PC-3 (cell line): ENCODE results near the gene CYP11A1. TPM values are rescaled to one million over a fixed set of nuclear protein-coding genes. Genes with fewer than 3 reads are reported as not detected.

Experiments used
- ATAC-seq: fragments of 200-7000 bp; cut with Tn5 transposase; 2 replicates; pipeline ENCODE4 v1.9.1; 2020; ENCODE audit warnings: mild to moderate bottlenecking, moderate library complexity
- BruUV-seq: library from RNA; stranded (reverse); fragments of 400-500 nt; replicated peaks from 2 replicates; lab custom pipeline; 2021; lab: Mats Ljungman, UMichigan
- CTCF ChIA-PET: fragments of 300-600 bp; sonication (Branson Sonifier 250); formaldehyde crosslinking; loops from one replicate; lab custom pipeline; 2022; ENCODE audit warnings: antibody characterized with exemption; lab: Charles Lee
- POLR2A ChIA-PET: fragments of 300-600 bp; sonication (Branson Sonifier 250); formaldehyde crosslinking; loops from one replicate; lab custom pipeline; 2022; ENCODE audit warnings: antibody characterized with exemption; ENCODE audit not compliant: unreplicated experiment; lab: Charles Lee
- DNase-seq: peaks from one replicate; pipeline ENCODE4 v3.0.0-alpha.2; 2015
- H2AFZ ChIP-seq: fragments of 300-600 bp; sonication (generic); 2 replicates; pipeline ENCODE4 v1.6.0; 2016; ENCODE audit warnings: antibody characterized with exemption, low read length
- H3F3A ChIP-seq: fragments of 300-600 bp; sonication (generic); one replicate; pipeline ENCODE4 v1.6.0; 2017; ENCODE audit warnings: antibody characterized with exemption, low read length, control low read depth, mild to moderate bottlenecking; ENCODE audit not compliant: unreplicated experiment
- H3K27ac ChIP-seq: fragments of 300-600 bp; sonication (generic); 2 replicates; pipeline ENCODE4 v1.5.1; 2016; ENCODE audit warnings: mild to moderate bottlenecking, low read length
- H3K27me3 ChIP-seq: fragments of 300-600 bp; sonication (generic); 2 replicates; pipeline ENCODE4 v1.6.1; 2016; ENCODE audit warnings: low read length, mixed read lengths
- H3K36me3 ChIP-seq: fragments of 300-600 bp; sonication (generic); 2 replicates; pipeline ENCODE4 v1.6.1; 2016; ENCODE audit warnings: low read depth, mixed run types, low read length, mixed read lengths
- H3K4me1 ChIP-seq: fragments of 300-600 bp; sonication (generic); 2 replicates; pipeline ENCODE4 v1.5.1; 2016; ENCODE audit warnings: low read length; ENCODE audit not compliant: insufficient read depth
- H3K4me2 ChIP-seq: fragments of 300-600 bp; sonication (generic); 2 replicates; pipeline ENCODE4 v1.6.0; 2016; ENCODE audit warnings: low read length
- H3K4me3 ChIP-seq: fragments of 300-600 bp; sonication (generic); 2 replicates; pipeline ENCODE4 v1.5.1; 2016; ENCODE audit warnings: mild to moderate bottlenecking, low read length, mixed read lengths
- H3K79me2 ChIP-seq: fragments of 300-600 bp; sonication (generic); 2 replicates; pipeline ENCODE4 v1.6.1; 2017; ENCODE audit warnings: low read length, mixed read lengths
- H3K9ac ChIP-seq: fragments of 300-600 bp; sonication (generic); 2 replicates; pipeline ENCODE4 v1.6.0; 2016; ENCODE audit warnings: mild to moderate bottlenecking, low read length
- H3K9me2 ChIP-seq: fragments of 300-600 bp; sonication (generic); replicated peaks from 2 replicates; pipeline ENCODE4 v1.6.1; 2016; ENCODE audit warnings: mixed run types, low read length, mixed read lengths
- H3K9me3 ChIP-seq: fragments of 300-600 bp; sonication (generic); 2 replicates; pipeline ENCODE4 v1.6.1; 2016; ENCODE audit warnings: low read length, mixed read lengths
- H4K20me1 ChIP-seq: fragments of 300-600 bp; sonication (generic); 2 replicates; pipeline ENCODE4 v1.6.1; 2016; ENCODE audit warnings: low read length, mixed read lengths
- EZH2 ChIP-seq: fragments of 300-600 bp; sonication (generic); IDR thresholded peaks from one replicate; pipeline ENCODE4 v1.6.1; 2017; ENCODE audit warnings: antibody characterized with exemption, mild to moderate bottlenecking, low read length; ENCODE audit not compliant: unreplicated experiment
- EZH2phosphoT487 ChIP-seq: fragments of 300-600 bp; sonication (generic); IDR thresholded peaks from 2 replicates; pipeline ENCODE4 v1.6.1; 2018; ENCODE audit warnings: mild to moderate bottlenecking, antibody characterized with exemption, low read length, borderline replicate concordance
- intact Hi-C: fragments of 100-400 bp; cut with micrococcal nuclease; formaldehyde crosslinking; loops from 2 replicates; pipeline ENCODE4 v1.9.0; 2023
- total RNA-seq: library from RNA; depleted of rRNA; stranded (reverse); fragments of >200 nt; gene quantifications from 2 replicates; pipeline ENCODE4 v1.2.3, GENCODE V29; 2014
- TF ChIP-seq, protein P1 (sequence below): fragments of 300-600 bp; sonication (generic); conservative IDR thresholded peaks from 2 replicates; pipeline ENCODE4 v1.5.1; 2017; ENCODE audit warnings: antibody characterized with exemption, low read depth, mild to moderate bottlenecking, low read length

Gene CYP11A1
- total RNA-seq, 1 experiment from 2014 or later, result 0.18 TPM

DNA sequence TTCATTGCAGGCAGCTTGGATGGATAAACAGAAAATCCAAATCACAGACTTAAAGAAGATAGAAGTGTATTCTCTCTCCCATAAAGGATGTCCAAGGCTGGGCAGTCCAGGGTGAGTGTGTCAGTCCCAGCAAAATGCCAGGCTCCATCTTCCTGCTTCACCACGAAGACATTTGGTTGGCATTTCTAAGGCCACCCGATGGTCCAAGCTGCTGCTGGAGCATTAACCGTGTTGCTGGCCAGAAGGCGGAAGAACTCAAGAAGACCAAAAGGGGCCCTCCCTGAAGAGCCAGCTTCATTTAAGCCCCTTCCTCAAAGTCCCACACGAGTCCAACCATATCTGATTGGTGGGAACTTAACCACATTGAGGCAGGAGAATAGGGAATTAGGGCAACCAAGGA, 3.0 kb upstream of the CYP11A1 start:
- Histone ChIP-seq H4K20me1 (no peaks in the 10 kb centered on the region), H2AFZ (no peak overlapping the region), H3K9ac (no peak overlapping the region), H3F3A (no peaks in the 10 kb centered on the region), H3K4me3 (no peak overlapping the region), H3K4me1 (peaks cover 8% of the 10 kb centered on the region), H3K9me2 (no peaks in the 10 kb centered on the region), H3K36me3 (no peaks in the 10 kb centered on the region), H3K4me2 (no peak overlapping the region), H3K79me2 (no peaks in the 10 kb centered on the region), H3K9me3 (no peaks in the 10 kb centered on the region), H3K27ac (no peak overlapping the region), H3K27me3 (peaks cover 11% of the 10 kb centered on the region)
- DNase-seq, result no peak
- no peak for ATAC-seq
- intact Hi-C loops, result loop anchor here (5.0 kb wide), 2 partner anchors 247 to 262 kb away; partner anchors contain the start of gene CLK3
- no TSS peak for BruUV-seq
- CTCF ChIA-PET, result no interaction called here
- POLR2A ChIA-PET, result no interaction called here
- TF ChIP-seq, protein P1, sequence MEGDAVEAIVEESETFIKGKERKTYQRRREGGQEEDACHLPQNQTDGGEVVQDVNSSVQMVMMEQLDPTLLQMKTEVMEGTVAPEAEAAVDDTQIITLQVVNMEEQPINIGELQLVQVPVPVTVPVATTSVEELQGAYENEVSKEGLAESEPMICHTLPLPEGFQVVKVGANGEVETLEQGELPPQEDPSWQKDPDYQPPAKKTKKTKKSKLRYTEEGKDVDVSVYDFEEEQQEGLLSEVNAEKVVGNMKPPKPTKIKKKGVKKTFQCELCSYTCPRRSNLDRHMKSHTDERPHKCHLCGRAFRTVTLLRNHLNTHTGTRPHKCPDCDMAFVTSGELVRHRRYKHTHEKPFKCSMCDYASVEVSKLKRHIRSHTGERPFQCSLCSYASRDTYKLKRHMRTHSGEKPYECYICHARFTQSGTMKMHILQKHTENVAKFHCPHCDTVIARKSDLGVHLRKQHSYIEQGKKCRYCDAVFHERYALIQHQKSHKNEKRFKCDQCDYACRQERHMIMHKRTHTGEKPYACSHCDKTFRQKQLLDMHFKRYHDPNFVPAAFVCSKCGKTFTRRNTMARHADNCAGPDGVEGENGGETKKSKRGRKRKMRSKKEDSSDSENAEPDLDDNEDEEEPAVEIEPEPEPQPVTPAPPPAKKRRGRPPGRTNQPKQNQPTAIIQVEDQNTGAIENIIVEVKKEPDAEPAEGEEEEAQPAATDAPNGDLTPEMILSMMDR, result no peak
- TF ChIP-seq EZH2phosphoT487, result no peak

DNA sequence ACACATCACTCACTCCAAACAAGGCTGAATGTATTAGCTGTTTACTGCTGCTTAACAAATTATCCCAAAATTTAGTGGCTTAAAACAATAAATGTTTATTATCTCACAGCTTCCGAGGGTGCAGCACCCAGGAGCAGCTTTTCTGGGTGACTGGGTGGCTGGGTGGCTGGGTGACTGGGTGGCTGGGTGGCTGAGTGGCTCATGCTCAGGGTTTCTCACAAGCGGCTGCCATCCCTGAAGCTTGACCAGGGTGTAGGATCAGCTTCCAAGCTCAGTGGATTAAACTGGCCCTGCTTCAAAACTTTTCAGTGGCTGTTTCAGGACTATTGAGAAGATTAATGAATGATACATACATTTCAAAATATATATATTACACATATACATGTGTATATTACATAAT, 2.3 kb upstream of the CYP11A1 start:
- Histone ChIP-seq H3K9me2 (no peaks in the 10 kb centered on the region), H3K9ac (no peak overlapping the region), H3K4me3 (no peak overlapping the region), H3K9me3 (no peaks in the 10 kb centered on the region), H4K20me1 (no peaks in the 10 kb centered on the region), H3K79me2 (no peaks in the 10 kb centered on the region), H3K27me3 (peaks cover 11% of the 10 kb centered on the region), H3K4me1 (peaks cover 4% of the 10 kb centered on the region), H3F3A (no peaks in the 10 kb centered on the region), H3K4me2 (no peak overlapping the region), H2AFZ (no peak overlapping the region), H3K36me3 (no peaks in the 10 kb centered on the region), H3K27ac (no peak overlapping the region)
- ChIA-PET POLR2A (no interaction called here), CTCF (no interaction called here)
- ATAC-seq, result no peak
- TF ChIP-seq, protein P1, result no peak
- TF ChIP-seq EZH2phosphoT487, result no peak
- no peak for TF ChIP-seq EZH2
- no peak for DNase-seq
- intact Hi-C loops, result loop anchor here (5.0 kb wide), 2 partner anchors 248 to 263 kb away; partner anchors contain the start of gene CLK3
- no TSS peak for BruUV-seq

DNA sequence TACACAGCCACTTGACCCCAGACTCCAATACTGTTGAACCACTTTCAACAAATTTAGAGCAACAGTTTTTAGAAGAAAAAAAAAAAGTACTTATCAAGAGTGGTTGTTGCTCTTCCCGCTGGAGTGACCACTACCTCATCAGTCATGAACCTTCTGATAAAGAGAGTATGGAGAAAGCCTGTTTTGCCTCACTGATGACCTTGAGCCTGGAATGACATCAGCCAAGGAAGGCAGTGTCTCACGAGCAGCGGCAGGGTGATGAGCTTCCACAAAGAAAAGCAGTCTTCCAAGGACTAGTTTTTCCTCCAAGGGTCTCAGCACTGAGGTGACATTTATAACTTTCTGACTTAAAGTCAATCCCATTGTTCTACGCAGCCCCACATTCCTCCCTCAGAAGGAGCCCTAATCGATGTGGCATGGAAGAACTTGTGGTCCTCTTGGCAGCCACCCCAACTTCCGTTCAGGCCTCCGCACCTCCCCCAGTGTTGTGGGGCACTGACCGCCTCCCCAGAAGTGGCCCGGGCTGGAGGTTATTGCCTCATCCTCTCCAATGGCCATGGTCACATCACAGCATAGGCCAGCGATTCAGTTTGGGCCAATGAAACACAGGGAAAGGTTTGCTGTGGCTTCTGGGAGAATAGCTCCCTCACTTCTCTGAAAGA, 1.8 kb upstream of the CYP11A1 start:
- Histone ChIP-seq H3K4me3 (no peak overlapping the region), H3K9me2 (no peaks in the 10 kb centered on the region), H3K36me3 (no peaks in the 10 kb centered on the region), H3K27me3 (peaks cover 11% of the 10 kb centered on the region), H3K9me3 (no peaks in the 10 kb centered on the region), H3K27ac (no peak overlapping the region), H3K4me1 (no peaks in the 10 kb centered on the region; the same call in 1 of the 2 replicates), H4K20me1 (no peaks in the 10 kb centered on the region), H2AFZ (no peak overlapping the region), H3K9ac (no peak overlapping the region), H3K4me2 (no peak overlapping the region), H3F3A (no peaks in the 10 kb centered on the region), H3K79me2 (no peaks in the 10 kb centered on the region)
- intact Hi-C loops, result no loop called here
- BruUV-seq, result no TSS peak
- POLR2A ChIA-PET, result no interaction called here
- no peak for DNase-seq
- no peak for ATAC-seq
- CTCF ChIA-PET, result no interaction called here
- TF ChIP-seq, protein P1, result no peak
- TF ChIP-seq EZH2phosphoT487, result no peak
- no peak for TF ChIP-seq EZH2
